ENCODE results near the gene BMP8B. TPM values are rescaled to one million over a fixed set of nuclear protein-coding genes. Genes with fewer than 3 reads are reported as not detected.

The BMP8B gene
- total RNA-seq, 1 donor from 2014 or later = 0.31 TPM

- no peak for DNase-seq (ENCODE audit: low spot score)
- no peaks in the 10 kb centered on the region for H3K36me3 Mint-ChIP-seq (ENCODE audit: low read depth)
- H3K27ac Mint-ChIP-seq = no peak overlapping the region
- H3K4me3 Mint-ChIP-seq = no peak overlapping the region
- no peaks in the 10 kb centered on the region for H3K9me3 Mint-ChIP-seq
- H3K27me3 Mint-ChIP-seq (ENCODE audit: insufficient read depth) = peaks cover 19% of the 10 kb centered on the region
- no peaks in the 10 kb centered on the region for H3K4me1 Mint-ChIP-seq (ENCODE audit: low read depth)
- intact Hi-C loops (cut with micrococcal nuclease) = loop anchor here (10.0 kb wide), 1 partner anchor 607 kb away; no protein-coding TSS in a partner anchor
These were observed 77.3 kb downstream of the BMP8B start for GRCh38 chr1:39711104-39711965.

- intact Hi-C loops (cut with micrococcal nuclease) = no loop called here
- Mint-ChIP-seq H3K36me3 (ENCODE audit: low read depth) (no peaks in the 10 kb centered on the region), H3K9me3 (no peaks in the 10 kb centered on the region), H3K4me1 (ENCODE audit: low read depth) (no peaks in the 10 kb centered on the region), H3K27me3 (ENCODE audit: insufficient read depth) (peaks cover 10% of the 10 kb centered on the region), H3K27ac (no peak overlapping the region), H3K4me3 (no peak overlapping the region)
- DNase-seq (ENCODE audit: low spot score) = no peak
These were observed 81.2 kb downstream of the BMP8B start for GRCh38 chr1:39707506-39707905.

Other genes starting within 250 kb of the BMP8B start
- gene PABPC4, start 212.1 kb downstream of the BMP8B start, total RNA-seq = 343 and 347 TPM in 2 replicates
- 0.10 TPM in 2 replicates for gene HEYL, start 149.2 kb downstream of the BMP8B start, total RNA-seq
- gene NT5C1A, start 116.8 kb downstream of the BMP8B start, total RNA-seq = 2.8 TPM in 2 replicates
- 0.69 and 0.75 TPM in 2 replicates for gene HPCAL4, start 97.4 kb downstream of the BMP8B start, total RNA-seq
- 68.1 and 75.0 TPM in 2 replicates for gene PPIE, start 50.0 kb downstream of the BMP8B start, total RNA-seq
- gene OXCT2, start 17.5 kb downstream of the BMP8B start, total RNA-seq = 1.6 and 1.7 TPM in 2 replicates
- gene TRIT1, start 94.6 kb upstream of the BMP8B start, total RNA-seq = 22.7 and 23.7 TPM in 2 replicates
- gene MYCL, start 113.1 kb upstream of the BMP8B start, total RNA-seq = 0.56 and 0.62 TPM in 2 replicates
- gene MFSD2A, start 166.3 kb upstream of the BMP8B start, total RNA-seq = 55.3 and 56.2 TPM in 2 replicates